HG02588 (cell line): ENCODE data around the gene RB1.

Experiments
- ATAC-seq: cut with Tn5 transposase; IDR thresholded peaks from one replicate; pipeline ENCODE4 v1.9.1; 2021; ENCODE audit warnings: mild to moderate bottlenecking, moderate library complexity; ENCODE audit not compliant: unreplicated experiment

RB1 gene

DNA sequence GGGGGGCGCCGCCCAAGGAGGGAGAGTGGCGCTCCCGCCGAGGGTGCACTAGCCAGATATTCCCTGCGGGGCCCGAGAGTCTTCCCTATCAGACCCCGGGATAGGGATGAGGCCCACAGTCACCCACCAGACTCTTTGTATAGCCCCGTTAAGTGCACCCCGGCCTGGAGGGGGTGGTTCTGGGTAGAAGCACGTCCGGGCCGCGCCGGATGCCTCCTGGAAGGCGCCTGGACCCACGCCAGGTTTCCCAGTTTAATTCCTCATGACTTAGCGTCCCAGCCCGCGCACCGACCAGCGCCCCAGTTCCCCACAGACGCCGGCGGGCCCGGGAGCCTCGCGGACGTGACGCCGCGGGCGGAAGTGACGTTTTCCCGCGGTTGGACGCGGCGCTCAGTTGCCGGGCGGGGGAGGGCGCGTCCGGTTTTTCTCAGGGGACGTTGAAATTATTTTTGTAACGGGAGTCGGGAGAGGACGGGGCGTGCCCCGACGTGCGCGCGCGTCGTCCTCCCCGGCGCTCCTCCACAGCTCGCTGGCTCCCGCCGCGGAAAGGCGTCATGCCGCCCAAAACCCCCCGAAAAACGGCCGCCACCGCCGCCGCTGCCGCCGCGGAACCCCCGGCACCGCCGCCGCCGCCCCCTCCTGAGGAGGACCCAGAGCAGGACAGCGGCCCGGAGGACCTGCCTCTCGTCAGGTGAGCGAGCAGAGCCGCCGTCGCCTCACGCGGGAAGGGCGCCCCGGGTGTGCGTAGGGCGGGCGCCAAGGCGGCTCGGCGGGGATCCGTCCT, at the start of gene RB1:
Gene RB1, plus strand, starts transcription at position 393 of the 784 bp plus-strand sequence. Its CDS starts 162 bp downstream, at position 555.
- ATAC-seq, result peak; percentile 87

DNA sequence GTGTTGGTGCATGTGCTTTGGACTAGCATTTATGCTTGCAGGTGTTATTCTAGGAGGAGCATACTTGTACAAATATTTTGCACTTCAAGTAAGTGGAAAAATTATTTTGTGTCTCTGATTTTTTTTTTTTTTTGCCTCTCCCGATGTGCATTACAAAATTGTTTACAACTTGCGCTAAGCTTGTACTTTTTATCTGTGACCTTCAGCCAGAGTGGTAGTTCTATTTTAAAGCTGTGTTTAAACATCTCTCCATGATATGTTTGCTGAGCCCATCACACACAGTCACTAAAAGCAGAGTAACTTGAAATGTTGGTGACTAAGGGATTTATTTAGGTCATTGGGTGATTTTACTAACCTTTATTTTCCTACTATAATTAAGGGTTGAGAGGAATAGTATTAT, 49.7 kb upstream of the RB1 start:
- ATAC-seq, result no peak

DNA sequence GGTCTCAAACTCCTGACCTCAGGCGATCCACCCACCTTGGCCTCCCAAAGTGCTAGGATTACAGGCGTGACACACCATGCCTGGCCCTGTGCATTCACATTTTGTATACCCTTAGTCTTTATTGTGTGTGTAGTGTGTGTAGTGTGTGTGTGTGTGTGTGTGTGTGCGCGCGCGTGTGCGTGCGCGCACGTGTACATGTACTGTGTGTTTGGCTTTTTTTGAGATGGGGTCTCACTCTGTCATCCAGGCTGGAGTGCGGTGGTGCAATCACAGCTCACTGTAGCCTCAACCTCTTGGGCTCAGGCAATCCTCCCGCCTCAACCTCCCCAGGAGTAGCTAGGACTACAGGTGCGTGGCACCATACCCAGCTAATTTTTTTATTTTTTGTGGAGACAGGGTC, 48.5 kb upstream of the RB1 start:
- ATAC-seq, result no peak

DNA sequence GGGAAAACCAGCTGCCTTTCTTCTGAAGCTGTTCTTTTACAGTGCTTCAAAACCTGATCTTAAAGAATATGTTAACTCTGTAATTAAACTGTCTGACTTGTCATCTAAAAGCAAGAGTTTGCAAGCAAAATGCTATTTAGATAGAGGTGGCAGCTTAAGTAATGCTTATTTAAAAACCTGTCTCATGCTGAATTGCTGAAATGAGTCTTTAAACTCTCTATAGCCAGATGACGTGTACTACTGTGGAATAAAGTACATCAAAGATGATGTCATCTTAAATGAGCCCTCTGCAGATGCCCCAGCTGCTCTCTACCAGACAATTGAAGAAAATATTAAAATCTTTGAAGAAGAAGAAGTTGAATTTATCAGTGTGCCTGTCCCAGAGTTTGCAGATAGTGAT, 47.6 kb upstream of the RB1 start:
- ATAC-seq, result no peak

DNA sequence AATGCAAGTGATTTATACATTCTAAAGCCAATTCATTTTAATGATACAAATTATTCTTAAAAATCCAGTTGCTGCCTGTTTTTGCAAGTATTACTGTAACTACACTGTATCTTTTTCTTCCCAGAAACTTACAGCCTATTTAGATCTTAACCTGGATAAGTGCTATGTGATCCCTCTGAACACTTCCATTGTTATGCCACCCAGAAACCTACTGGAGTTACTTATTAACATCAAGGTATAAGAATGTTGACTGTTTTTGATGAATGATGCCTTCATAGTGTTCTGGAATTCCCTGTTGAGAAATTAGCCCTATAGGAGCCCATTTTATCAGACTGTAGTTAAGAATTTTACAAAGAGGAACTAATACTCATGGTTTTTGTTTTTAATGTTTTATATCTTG, 45.5 kb upstream of the RB1 start:
- no peak for ATAC-seq

DNA sequence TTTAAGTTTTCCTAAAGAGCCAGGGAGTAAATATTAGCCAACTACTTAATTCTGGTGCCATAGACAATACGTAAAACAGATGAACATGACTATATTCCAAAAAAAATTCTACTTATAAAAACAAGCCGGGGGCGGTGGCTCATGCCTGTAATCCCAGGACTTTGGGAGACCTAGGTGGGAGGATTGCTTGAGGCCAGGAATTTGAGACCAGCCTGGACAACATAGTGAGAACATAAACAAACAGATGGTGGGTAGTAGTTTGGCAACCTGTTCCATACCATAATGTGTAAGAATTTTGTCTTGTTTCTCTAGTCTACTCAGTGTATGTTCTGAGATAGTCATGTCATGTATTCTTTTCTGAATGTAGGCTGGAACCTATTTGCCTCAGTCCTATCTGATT, 45.1 kb upstream of the RB1 start:
- ATAC-seq, result no peak

DNA sequence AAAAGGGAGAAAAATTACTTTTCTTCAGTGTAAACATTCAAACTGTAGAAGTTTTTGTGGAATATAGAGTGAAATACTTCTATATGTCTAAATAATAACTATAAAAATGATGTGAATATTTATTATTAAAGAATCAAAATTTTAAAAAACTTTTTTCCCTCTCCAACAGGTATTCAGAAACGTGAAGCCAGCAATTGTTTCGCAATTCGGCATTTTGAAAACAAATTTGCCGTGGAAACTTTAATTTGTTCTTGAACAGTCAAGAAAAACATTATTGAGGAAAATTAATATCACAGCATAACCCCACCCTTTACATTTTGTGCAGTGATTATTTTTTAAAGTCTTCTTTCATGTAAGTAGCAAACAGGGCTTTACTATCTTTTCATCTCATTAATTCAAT, 42.6 kb upstream of the RB1 start:
- ATAC-seq, result no peak

DNA sequence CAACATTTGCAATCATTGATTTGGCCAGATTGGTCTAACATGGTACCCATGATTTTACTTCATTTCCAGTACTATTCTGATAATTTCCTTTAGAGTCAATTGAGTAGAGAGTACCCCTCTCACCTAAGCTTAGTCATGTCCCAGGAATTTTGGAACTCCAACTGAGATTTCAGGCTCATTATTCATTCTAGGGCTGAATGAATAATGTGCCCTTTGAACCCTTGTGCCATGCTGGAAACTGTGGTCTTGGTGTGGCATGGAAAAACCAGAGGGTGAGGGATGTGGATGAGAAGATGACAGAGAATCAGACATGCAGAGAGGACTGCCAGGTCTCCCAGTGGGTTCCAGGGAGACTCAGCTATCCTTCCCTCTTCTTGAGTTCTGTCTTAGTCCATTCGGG, 40.4 kb upstream of the RB1 start:
- no peak for ATAC-seq

DNA sequence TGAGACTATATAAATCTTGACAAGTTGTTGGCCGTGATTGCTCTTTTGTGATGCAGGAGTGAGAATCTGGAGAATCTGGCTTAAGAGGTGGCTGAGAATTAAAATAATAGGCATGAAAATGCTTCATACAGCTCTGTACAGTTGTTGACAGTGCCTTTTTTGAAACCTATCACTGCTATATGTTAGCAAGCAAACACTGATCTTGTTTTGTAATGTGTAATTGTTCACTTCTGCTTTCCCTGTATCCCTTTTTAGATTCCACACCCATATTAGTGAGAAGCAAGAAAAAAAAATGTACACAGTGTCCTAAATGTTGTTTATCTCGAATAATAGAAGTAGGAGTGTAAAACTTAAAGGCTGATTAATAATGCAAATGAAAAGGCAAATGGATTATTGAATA, 39.5 kb upstream of the RB1 start:
- ATAC-seq, result no peak

DNA sequence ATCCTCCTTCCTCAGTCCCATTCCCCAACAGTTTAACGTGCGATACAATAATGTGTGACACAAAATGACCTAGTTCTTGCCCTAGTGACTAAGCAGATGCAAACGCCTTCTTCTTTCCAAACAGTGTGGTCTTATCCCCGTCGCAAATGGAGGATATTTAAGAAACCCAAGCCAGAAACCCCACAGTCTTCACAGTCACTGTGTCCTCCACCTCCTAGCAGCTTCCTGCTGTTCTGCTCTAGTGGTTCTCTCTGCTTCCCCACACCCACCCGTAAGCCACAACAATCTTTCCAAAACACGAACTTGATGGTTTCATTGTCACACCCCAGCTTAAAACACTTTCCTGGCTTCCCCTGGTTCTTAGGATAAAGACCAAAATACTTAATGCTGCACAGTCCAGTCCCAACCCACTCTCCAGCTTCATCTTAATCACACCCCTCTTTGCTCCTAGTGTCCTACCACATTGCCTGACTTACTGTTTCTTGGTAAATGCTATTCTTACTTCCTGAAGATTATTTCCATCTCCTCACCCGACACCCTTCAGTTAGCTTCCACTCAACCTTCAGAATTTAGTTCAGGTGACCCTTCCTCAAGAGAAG, 38.2 kb upstream of the RB1 start:
- ATAC-seq, result peak; percentile 67

DNA sequence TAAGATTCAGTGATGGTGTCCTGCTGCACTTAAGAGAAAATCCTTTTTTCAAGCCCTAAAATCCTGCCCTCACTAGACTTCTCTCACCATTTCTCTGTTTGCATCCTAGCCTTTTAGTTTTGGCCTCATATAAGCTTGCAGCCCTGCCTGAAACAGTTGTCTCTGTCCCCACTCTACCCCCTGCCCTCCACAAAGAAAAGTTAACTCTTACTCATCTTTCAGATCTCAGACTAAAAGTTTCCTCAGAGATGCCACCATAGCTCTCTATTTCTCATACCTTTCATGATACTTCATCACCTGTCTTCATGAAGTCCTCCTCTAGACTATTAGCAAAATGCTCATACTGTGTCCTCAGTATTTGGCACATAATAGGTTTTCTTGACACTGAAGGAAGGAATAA, 37.4 kb upstream of the RB1 start:
- ATAC-seq, result no peak

DNA sequence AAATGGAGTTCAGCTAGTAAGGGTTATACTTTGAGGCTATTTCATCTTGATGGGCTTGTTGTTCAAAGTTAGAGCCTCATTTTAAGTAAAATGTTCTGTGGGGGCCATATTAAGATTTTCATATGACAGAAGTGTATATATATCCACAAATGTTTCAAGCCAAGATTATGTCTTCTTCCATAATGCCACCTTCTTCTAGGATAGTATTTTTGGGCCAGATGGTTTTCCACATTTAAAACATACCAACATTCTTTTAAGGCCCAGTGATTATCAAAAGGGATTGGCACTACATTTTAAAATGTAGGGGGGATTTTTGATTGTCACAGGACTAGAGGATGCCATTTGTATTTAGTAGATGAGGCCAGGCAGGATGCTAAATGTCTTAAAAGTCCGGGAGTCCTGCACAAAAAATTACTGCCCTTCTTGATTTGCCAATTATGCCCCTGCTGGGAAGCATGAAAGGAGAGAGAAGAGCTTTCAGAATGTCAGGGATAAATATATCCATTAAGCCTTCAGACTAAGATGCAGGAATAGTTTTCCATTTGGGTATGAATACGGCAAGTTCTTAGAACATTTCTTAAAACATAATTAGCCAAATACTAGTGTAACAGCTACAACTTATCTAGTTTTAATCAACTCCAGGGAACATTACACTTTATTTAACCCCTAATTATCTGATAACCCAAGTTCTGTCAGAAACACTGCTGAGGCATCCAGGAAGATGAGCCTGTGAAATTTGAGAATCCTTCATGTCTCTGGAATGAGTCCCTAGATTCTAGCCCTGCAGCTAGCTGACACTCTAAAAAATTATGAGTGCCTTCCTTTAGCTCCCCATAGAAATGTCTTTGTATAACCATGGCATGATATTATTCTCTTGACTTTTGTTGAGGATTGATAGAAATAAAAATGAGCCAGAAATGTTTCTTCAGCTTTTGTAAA, 36.6 kb upstream of the RB1 start:
- ATAC-seq, result no peak

DNA sequence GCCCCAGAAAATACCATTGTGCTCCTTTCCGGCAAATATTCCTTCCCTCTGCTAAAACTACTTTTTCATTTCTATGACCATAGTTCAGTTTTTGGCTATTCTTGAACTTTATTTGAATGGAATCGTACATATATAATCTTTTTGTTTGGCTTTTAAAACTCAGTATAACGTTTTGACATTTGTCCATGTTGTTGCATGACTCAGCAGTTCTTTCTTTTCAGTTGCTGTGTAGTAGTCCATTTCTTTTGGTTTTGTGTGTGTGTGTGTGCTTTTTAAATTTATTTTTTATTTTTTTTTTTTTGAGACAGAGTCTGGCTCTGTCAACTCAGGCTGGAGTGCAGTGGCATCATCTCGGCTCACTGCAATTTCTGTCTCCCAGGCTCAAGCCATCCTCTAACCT, 35.5 kb upstream of the RB1 start:
- no peak for ATAC-seq

DNA sequence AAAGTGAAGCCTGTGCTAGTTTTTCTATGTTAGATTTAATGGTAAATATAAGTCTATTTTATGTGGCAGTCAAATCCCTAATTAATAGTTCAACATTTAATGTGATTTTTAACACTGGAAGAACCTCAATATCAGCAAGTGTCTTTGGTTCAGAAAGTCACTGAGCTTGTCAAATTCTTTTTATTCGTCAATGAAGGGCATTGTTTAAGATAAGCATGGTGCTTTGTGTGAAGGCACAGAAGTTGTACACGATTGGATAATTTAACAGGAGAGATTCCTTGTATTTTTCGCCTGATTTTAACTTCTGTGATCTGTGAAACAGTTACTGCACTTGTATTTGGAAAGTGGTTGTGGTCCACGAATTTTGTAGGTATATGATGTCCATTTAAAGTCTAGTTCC, 30.2 kb upstream of the RB1 start:
- ATAC-seq, result no peak

DNA sequence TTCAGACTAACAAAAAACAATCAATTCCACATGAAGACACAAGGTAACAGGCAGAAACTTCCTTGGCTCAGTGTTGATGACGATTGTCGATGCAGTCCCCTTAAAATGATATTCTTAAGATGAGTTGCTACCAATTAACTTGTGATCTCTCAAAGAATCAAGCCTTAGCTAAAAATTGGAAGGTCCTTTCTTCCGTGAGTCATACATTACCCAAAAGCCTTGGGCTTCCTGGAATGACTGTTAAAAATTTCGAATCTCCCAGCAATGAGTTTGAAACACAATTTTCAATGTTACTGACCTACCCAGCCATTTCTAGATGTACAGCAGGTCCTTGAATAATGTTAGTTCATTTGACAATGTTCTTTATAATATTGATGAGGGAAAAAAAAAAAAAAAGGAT, 28.0 kb upstream of the RB1 start:
- ATAC-seq, result no peak

DNA sequence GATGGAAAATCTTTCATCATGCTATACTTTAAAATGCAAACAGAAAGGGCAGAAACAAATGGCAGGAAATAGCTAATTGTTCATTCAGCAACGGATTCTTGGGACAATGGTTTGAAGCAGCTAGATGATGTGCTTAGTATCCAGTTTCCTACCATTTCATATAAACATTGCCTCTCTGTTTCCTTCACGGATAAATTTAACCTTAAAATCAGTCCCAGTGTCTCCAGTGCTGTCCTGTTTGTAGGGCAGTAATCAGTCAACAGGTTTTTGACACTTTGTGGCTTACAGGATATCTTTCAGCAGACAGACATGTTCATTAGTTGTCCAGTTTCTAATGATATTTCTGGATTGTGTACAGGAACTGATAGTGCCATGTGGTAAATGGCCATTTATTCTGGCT, 24.7 kb upstream of the RB1 start:
- ATAC-seq, result no peak

DNA sequence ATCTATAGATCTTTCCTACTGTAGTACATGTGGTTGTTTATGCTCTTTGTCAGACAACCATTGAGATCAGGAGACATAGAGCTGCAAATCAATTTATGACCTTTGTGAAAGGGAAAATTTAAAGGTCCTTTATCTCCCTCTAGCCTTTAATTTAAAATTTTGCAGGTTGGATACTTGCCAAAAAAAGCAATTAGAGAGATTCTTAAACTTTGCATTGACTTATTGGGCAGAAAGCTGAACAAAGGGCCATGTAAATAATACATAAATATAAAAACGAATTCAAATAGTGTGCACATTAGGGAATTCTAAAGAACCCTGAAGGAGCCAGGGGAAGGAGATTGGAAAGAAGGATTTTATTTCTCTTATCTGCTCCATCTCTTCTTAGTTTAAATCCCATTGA, 22.0 kb upstream of the RB1 start:
- no peak for ATAC-seq

DNA sequence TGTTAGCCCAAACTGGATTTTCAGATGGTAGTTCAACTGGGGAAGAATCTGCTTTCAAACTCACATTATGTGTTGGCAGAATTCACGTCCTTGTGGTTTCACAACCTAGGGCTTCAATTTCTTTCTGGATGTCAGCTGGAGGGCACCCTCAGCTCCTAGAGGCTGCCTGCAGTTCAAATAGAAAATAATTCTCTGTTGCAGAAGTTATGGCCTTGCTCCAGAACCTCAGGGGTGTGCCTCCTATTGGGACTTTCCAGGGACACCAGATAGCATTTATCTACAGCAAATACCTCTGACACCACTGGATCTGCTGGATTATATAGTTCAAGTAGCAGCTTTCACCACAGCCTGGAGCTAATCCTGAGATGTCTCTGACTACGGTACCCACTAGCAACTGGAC, 11.8 kb upstream of the RB1 start:
- no peak for ATAC-seq

DNA sequence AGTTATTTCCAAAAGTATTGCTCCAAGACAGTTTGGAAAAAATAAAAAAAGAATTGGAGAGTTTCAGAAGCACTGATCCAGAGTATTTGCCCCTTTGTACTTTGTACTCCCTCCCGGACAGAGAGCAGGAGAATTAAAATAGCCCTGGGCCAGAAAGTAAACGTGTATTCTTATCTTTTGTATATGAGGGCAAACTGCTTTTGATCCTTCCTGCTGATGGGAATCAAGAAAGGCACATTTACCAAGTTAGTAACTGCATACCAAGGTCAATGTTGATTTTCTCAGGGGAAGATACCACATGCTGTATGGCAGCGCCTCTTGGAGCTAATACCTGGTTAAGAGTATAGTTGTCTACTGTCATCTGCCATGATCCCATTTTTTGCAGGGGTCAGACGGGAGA, 10.9 kb upstream of the RB1 start:
- no peak for ATAC-seq

DNA sequence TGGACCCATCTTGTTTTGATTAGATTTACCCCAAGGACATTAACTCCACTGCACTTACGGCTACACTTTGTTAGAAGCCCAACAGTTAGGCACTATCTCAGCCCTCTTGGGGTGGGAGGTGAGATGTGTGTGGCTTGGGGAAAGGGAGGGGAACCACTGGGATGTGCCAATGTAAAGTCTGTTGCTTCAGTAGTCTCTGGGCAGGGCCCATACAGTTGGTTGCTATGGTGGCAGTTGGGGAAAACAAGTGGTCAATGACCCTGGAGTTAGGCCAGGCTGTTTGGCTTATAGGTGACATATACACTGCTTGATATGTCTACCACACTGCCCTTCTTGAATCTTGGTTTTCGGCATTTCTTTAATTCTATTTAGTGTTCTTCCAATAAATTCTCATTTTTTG, 8.9 kb upstream of the RB1 start:
- ATAC-seq, result no peak

DNA sequence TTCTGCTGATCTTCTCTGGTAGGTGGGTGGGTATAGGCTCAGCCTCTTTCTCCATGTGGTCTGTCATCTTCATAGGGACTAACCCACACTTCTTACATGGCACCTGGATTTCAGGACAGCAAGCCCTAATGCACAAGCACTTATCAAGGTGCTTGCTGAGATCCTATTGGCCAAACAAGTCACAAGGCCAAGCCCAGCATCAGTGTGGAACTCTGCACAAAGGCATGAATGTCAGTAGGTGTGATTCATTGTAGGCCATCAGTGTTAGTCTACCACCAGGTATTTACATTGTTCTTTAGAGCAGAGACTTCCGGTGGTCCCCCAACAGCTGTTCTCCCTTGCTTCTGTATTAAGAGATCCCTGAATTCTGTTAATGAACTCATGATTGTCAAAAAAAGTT, 8.3 kb upstream of the RB1 start:
- no peak for ATAC-seq

DNA sequence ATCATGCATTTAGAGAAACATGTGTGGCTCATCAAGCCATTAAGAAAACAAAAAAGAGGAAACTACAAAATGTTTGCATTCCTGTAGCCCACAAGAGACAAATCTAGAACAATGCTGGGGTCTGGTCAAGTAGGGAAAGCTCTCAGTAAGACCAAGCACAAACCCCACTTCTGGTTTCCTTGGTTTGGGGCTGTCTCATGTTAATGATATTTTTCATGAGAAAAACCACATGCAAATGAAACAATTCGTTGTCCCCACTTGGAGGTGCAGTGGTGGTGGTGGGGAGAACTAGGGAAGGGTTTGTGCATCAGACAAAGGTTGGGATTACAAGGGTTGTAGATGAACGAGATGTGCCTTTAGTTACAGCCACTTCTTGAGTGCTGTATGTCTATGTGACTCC, 7.0 kb upstream of the RB1 start:
- no peak for ATAC-seq
